Measurements from ENCODE around the gene SRPK3.

Gene SRPK3, protein sequence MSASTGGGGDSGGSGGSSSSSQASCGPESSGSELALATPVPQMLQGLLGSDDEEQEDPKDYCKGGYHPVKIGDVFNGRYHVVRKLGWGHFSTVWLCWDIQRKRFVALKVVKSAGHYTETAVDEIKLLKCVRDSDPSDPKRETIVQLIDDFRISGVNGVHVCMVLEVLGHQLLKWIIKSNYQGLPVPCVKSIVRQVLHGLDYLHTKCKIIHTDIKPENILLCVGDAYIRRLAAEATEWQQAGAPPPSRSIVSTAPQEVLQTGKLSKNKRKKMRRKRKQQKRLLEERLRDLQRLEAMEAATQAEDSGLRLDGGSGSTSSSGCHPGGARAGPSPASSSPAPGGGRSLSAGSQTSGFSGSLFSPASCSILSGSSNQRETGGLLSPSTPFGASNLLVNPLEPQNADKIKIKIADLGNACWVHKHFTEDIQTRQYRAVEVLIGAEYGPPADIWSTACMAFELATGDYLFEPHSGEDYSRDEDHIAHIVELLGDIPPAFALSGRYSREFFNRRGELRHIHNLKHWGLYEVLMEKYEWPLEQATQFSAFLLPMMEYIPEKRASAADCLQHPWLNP

GRCh38 chrX:153780678-153781427 lies at the start of gene SRPK3:
TSS of gene SRPK3 (plus strand) at chrX:153781041. CDS start at chrX:153781087, 46 bp downstream.
- no peak for TF ChIP-seq ZNF274 (IDR thresholded peaks at IDR 0.05; ENCODE audit: low read depth, low read length)

DNA sequence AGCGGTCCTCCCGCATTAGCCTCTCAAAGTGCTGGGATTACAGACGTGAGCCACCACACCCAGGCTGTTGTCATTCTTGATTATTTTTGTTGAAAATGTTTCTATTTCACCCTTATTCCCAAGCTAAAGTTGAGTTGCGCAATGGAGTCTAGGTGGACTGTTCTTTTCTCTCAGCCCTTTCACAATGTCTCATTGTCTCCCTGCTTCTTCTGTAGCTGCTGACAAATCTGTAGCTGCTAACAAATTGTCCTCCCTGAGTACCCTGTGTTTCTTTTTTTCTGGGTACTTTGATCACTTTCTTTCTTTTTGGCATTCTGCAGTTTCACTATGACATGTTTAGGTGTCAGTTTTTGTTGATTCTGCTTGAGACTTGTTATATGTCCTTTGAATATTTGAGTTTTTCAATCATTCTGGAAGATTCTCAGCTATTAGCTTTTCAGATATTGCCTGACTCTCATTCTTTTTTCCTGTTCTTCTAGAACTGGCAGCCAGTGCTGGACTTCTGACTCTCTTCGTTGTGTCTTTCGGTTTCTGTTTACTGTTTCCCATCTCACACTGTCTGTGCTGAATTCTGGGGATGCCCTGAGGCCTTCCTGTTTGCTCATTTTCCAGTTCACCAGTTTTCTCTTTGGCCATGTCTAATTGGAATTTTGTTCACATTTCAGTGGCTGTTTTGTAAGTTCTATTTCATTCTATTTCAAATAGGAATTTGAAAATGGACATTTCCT lies 49.6 kb upstream of the SRPK3 start:
- no peak overlapping the region for H3K4me3 ChIP-seq (ENCODE audit: low read length)
- no peak for TF ChIP-seq ZNF274 (IDR thresholded peaks at IDR 0.05; ENCODE audit: low read depth, low read length)

More at GRCh38 chrX:153780678-153781427, at the start of gene SRPK3:
- no peak within 1 kb of the TSS for H3K4me3 ChIP-seq (ENCODE audit: low read length)

- TF ChIP-seq ZNF274 (IDR thresholded peaks at IDR 0.05; ENCODE audit: low read depth, low read length) = no peak
- H3K4me3 ChIP-seq (ENCODE audit: low read length) = no peak overlapping the region
These were observed 49.0 kb upstream of the SRPK3 start for GRCh38 chrX:153731845-153732215.

GRCh38 chrX:153732401-153732800 lies 48.4 kb upstream of the SRPK3 start:
- no peak overlapping the region for H3K4me3 ChIP-seq (ENCODE audit: low read length)
- no peak for TF ChIP-seq ZNF274 (IDR thresholded peaks at IDR 0.05; ENCODE audit: low read depth, low read length)

DNA sequence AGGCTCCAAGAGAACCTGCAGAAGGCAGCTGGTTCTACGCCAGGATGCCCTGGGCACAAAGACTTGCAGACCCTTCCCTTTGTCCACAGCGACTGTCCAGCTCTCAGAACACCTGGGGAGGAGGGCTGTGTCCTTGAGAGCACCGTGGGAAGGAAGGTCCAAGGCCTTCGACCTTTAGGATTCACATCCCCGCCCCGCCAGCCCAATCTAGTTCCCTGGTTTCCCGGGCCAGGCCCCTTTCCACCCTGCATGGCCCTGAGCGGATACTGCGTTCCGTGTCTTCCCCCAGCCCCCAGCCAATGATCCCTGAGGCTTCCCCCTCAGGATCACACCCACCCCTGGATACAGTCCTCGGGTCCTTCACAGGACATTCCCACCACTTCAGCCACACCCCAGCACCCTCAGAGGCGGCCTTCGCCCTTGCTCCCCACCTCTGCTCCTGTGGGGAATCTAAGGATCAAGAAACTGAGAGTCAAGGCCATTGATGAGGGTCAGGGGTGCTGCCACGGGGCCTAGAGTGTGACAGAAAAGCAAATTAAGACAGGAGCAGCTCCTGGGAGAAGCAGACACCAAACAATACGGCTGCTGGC lies 47.1 kb upstream of the SRPK3 start:
- TF ChIP-seq ZNF274 (IDR thresholded peaks at IDR 0.05; ENCODE audit: low read depth, low read length) = no peak
- H3K4me3 ChIP-seq (ENCODE audit: low read length) = no peak overlapping the region

GRCh38 chrX:153734871-153735270 lies 46.0 kb upstream of the SRPK3 start:
- no peak for TF ChIP-seq ZNF274 (IDR thresholded peaks at IDR 0.05; ENCODE audit: low read depth, low read length)
- H3K4me3 ChIP-seq (ENCODE audit: low read length) = no peak overlapping the region

DNA sequence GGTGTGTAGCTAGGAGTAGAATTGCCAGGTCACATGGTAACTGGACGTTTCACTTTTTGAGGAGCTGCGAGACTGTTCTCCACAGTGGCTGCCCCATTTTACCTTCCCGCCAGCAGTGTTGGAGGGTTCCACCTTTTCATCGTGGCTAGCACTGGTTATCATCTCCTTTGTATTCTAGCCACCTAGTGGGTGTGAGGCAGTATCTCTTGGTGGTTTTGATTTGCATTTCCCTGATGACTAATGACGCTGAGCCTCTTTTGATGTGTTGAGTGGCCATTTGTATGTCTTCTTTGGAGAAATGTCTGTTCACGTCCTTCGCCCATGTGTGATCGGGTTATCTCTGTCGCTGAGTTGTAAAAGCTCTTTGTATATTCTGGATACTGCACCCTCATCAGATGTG lies 45.6 kb upstream of the SRPK3 start:
- no peak for TF ChIP-seq ZNF274 (IDR thresholded peaks at IDR 0.05; ENCODE audit: low read depth, low read length)
- H3K4me3 ChIP-seq (ENCODE audit: low read length) = no peak overlapping the region

DNA sequence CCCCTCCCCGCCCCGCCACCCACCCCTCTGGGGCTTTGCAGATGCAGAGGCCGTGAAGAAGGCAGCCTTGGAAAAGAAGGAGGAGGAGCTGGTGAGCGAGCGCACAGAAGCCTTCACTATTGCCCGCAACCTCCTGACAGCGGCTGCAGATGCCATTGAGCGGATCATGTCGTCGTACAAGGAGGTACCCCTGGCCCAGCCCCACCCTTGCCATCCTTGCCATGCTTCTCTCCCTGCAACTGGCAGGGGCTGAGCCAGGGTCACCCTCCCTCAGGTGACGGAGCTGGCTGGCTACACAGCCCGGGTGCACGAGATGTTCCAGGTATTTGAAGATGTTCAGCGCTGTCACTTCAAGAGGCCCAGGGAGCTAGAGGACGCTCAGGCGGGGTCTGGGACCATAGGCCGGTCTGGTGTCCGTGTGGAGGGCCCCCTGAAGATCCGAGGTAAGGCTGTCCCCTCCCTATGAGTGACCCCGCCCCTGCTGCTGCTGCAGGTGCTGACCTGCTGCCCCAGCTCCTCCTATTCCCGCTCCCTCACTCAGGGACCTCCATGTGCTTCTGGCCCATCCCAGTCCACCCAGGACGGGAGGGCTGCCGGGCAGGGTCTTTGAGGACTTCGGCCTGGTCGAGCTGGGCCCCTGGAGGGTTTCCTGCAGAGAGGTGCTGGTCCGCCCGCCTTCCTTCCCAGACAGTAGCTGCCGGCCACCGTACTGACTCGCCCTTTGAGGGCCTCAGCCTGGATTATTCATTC lies 44.6 kb upstream of the SRPK3 start:
- H3K4me3 ChIP-seq (ENCODE audit: low read length) = no peak overlapping the region
- TF ChIP-seq ZNF274 (IDR thresholded peaks at IDR 0.05; ENCODE audit: low read depth, low read length) = no peak

DNA sequence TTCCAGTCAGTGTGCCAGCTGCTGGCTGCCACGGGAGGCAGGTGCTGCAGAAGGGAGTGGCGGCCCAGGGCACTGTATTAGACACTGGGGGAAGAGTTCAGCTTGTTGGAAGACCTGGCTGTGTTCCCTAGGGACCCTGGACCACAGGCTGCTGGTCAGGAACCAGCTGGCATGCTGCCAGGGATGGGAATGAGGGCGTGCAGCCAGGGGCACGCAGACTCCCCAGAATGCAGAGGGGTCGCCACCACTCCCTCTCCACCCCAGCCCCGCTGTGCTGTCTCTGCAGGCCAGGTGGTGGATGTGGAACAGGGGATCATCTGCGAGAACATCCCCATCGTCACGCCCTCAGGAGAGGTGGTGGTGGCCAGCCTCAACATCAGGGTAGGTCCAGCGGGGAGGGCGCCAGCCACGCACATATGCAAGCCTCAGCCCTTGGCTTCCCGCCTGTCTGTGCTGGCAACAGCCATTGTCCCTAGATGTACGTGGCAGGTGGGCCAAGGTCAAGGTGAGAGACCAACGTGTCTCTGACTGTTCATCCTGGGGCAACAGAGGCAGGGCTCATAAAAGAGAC lies 43.9 kb upstream of the SRPK3 start:
- TF ChIP-seq ZNF274 (IDR thresholded peaks at IDR 0.05; ENCODE audit: low read depth, low read length) = no peak
- no peak overlapping the region for H3K4me3 ChIP-seq (ENCODE audit: low read length)

- H3K4me3 ChIP-seq (ENCODE audit: low read length) = no peak overlapping the region
- no peak for TF ChIP-seq ZNF274 (IDR thresholded peaks at IDR 0.05; ENCODE audit: low read depth, low read length)
These were observed 42.7 kb upstream of the SRPK3 start for GRCh38 chrX:153738056-153738605.

- H3K4me3 ChIP-seq (ENCODE audit: low read length) = no peak overlapping the region
- TF ChIP-seq ZNF274 (IDR thresholded peaks at IDR 0.05; ENCODE audit: low read depth, low read length) = no peak
These were observed 40.9 kb upstream of the SRPK3 start for GRCh38 chrX:153739754-153740486.

- no peak overlapping the region for H3K4me3 ChIP-seq (ENCODE audit: low read length)
- TF ChIP-seq ZNF274 (IDR thresholded peaks at IDR 0.05; ENCODE audit: low read depth, low read length) = no peak
These were observed 40.1 kb upstream of the SRPK3 start for GRCh38 chrX:153740631-153741222.
